ENCODE data around the gene ZC3HAV1. TPM values are rescaled to one million over a fixed set of nuclear protein-coding genes. Genes with fewer than 3 reads are reported as not detected.
A peak's percentile ranks its signal among the peaks of the same experiment; 100 is the strongest.

Gene ZC3HAV1
- total and polyA plus RNA-seq, 10 of the 15 experiments (the other 5 are each of a cell fraction or from before 2014, with no cell fraction given): 18.5 to 55.3 (median 44.7) TPM

DNA sequence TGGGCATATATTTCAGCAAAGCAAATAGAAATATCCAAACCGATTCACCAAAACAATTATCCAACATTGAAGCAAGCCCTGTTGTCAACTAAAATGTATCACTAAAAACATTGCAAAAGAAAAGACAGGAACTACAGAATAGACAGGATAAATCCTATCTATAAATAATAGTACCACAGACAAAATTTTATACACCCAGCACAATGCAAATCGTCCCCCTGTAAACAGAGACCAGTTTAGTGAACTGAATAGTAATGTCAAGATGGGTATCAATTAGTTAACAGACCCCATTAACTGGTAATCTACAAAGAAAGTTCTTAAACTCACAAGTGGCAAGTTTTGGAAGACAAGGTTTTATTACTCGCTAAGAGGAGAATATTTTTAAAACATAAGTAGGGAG, 4.0 kb downstream of the ZC3HAV1 start:
- Histone ChIP-seq H3K36me3 (ENCODE audit: control insufficient read depth in 2 of 2, insufficient read depth in 2 of 2, low read length in 1 of 2) (no peaks in the 10 kb centered on the region; a peak in 1 of 4 replicates), H4K20me1 (ENCODE audit: control insufficient read depth, insufficient read depth) (no peaks in the 10 kb centered on the region; the same call in 1 of the 2 replicates), H3K27me3 (replicated peaks in 1 of 2; ENCODE audit: control insufficient read depth in 2 of 2, insufficient read depth in 2 of 2, low read length in 1 of 2) (no peaks in the 10 kb centered on the region), H3K4me3 (peak overlapping the region; percentile 72), H3K9ac (ENCODE audit: control insufficient read depth, insufficient read depth, low read length) (peak overlapping the region; percentile 66), H3K27ac (ENCODE audit: control insufficient read depth, insufficient read depth) (peak overlapping the region; percentile 94; the same call in 1 of the 2 replicates), H2AFZ (ENCODE audit: control insufficient read depth, low read depth, low read length) (no peak overlapping the region), H3K4me2 (ENCODE audit: control insufficient read depth, insufficient read depth) (peak overlapping the region; percentile 72), H3K4me1 (ENCODE audit: control insufficient read depth, insufficient read depth, low read length) (peaks cover 10% of the 10 kb centered on the region; the same call in 1 of the 2 replicates), H3K9me3 (replicated peaks; ENCODE audit: control insufficient read depth, insufficient read depth, low read length) (no peaks in the 10 kb centered on the region; the same call in 2 of the 3 replicates), H3K79me2 (ENCODE audit: control insufficient read depth, insufficient read depth, low read length) (peaks cover 85% of the 10 kb centered on the region)
- WGBS (ENCODE audit: insufficient coverage, insufficient replicate concordance, low lambda C conversion rate, missing lambda C conversion rate): 15% methylated on average over 3 of the region's 3 CpGs
- intact Hi-C loops (cut with micrococcal nuclease; ENCODE audit: unreplicated experiment): loop anchor here (5.0 kb wide), 2 partner anchors 257 to 387 kb away; no protein-coding TSS in a partner anchor
- POLR2A ChIA-PET: interaction anchor here (1.0 to 3.0 kb wide), 2 partner anchors 11 to 13 kb away, joined by 5 to 28 read pairs; no protein-coding TSS in a partner anchor
- in situ Hi-C loops (cut with MboI): no loop called here
- RAD21 ChIA-PET (ENCODE audit: unreplicated experiment): interaction anchor here (0.9 to 3.2 kb wide), 5 partner anchors 11 to 254 kb away, joined by 5 to 55 read pairs (median 6); partner anchors contain the start of gene LUC7L2
- CTCF ChIA-PET: interaction anchor here (0.8 to 2.6 kb wide), 3 partner anchors 31 to 219 kb away, joined by 3 to 15 read pairs (median 5); no protein-coding TSS in a partner anchor
- FAIRE-seq (no peak), DNase-seq (ENCODE audit: low read depth, low spot score) (no peak), ATAC-seq (no peak)
- SMC1A ChIA-PET (ENCODE audit: uncharacterized antibody, unreplicated experiment): interaction anchor here (1.3 to 2.8 kb wide), 4 partner anchors 10 to 28 kb away, joined by 4 to 33 read pairs (median 8); a partner anchor contains a TSS
- BruUV-seq (replicated peaks): no TSS peak
- no peak for TF ChIP-seq SMAD5 (IDR thresholded peaks at IDR 0.05; ENCODE audit: low read depth)
- no peak for TF ChIP-seq ATF7 (IDR thresholded peaks at IDR 0.05; ENCODE audit: low read depth)
- TF ChIP-seq SRF (IDR thresholded peaks at IDR 0.05; ENCODE audit: low read depth in 2 of 2, low read length in 2 of 2): no peak
- TF ChIP-seq FOS (IDR thresholded peaks at IDR 0.05; ENCODE audit: borderline replicate concordance, extremely low read depth, insufficient read length): no peak
- TF ChIP-seq PAX8 (IDR thresholded peaks at IDR 0.05): no peak
- TF ChIP-seq SMC3 (IDR thresholded peaks at IDR 0.05; ENCODE audit: borderline replicate concordance, low read length): no peak
- no peak for TF ChIP-seq EP300 (IDR thresholded peaks at IDR 0.05; ENCODE audit: borderline replicate concordance in 1 of 2, control insufficient read depth in 1 of 2, low read depth in 2 of 2, low read length in 2 of 2)
- no peak for TF ChIP-seq STAT3 (IDR thresholded peaks at IDR 0.05; ENCODE audit: low read depth, low read length)
- TF ChIP-seq YBX1 (IDR thresholded peaks at IDR 0.05): no peak
- TF ChIP-seq CBFB (IDR thresholded peaks at IDR 0.05; ENCODE audit: low read depth): no peak
- no peak for TF ChIP-seq HDGF (IDR thresholded peaks at IDR 0.05)
- TF ChIP-seq, protein P1, sequence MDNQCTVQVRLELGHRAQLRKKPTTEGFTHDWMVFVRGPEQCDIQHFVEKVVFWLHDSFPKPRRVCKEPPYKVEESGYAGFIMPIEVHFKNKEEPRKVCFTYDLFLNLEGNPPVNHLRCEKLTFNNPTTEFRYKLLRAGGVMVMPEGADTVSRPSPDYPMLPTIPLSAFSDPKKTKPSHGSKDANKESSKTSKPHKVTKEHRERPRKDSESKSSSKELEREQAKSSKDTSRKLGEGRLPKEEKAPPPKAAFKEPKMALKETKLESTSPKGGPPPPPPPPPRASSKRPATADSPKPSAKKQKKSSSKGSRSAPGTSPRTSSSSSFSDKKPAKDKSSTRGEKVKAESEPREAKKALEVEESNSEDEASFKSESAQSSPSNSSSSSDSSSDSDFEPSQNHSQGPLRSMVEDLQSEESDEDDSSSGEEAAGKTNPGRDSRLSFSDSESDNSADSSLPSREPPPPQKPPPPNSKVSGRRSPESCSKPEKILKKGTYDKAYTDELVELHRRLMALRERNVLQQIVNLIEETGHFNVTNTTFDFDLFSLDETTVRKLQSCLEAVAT (IDR thresholded peaks at IDR 0.05): no peak
- no peak for TF ChIP-seq EGR1 (IDR thresholded peaks at IDR 0.05; ENCODE audit: borderline replicate concordance in 1 of 2, low read depth in 2 of 2, low read length in 2 of 2)
- TF ChIP-seq HCFC1 (IDR thresholded peaks at IDR 0.05; ENCODE audit: low read length): no peak
- TF ChIP-seq BRCA1 (IDR thresholded peaks at IDR 0.05; ENCODE audit: low read depth, low read length): no peak
- no peak for TF ChIP-seq JUNB (IDR thresholded peaks at IDR 0.05)
- TF ChIP-seq, protein P2, sequence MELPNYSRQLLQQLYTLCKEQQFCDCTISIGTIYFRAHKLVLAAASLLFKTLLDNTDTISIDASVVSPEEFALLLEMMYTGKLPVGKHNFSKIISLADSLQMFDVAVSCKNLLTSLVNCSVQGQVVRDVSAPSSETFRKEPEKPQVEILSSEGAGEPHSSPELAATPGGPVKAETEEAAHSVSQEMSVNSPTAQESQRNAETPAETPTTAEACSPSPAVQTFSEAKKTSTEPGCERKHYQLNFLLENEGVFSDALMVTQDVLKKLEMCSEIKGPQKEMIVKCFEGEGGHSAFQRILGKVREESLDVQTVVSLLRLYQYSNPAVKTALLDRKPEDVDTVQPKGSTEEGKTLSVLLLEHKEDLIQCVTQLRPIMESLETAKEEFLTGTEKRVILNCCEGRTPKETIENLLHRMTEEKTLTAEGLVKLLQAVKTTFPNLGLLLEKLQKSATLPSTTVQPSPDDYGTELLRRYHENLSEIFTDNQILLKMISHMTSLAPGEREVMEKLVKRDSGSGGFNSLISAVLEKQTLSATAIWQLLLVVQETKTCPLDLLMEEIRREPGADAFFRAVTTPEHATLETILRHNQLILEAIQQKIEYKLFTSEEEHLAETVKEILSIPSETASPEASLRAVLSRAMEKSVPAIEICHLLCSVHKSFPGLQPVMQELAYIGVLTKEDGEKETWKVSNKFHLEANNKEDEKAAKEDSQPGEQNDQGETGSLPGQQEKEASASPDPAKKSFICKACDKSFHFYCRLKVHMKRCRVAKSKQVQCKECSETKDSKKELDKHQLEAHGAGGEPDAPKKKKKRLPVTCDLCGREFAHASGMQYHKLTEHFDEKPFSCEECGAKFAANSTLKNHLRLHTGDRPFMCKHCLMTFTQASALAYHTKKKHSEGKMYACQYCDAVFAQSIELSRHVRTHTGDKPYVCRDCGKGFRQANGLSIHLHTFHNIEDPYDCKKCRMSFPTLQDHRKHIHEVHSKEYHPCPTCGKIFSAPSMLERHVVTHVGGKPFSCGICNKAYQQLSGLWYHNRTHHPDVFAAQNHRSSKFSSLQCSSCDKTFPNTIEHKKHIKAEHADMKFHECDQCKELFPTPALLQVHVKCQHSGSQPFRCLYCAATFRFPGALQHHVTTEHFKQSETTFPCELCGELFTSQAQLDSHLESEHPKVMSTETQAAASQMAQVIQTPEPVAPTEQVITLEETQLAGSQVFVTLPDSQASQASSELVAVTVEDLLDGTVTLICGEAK (IDR thresholded peaks at IDR 0.05; ENCODE audit: borderline replicate concordance): no peak

All from GM12878 (cell line).